ENCODE measurements around the gene NFKBIZ. TPM values are rescaled to one million over a fixed set of nuclear protein-coding genes. Genes with fewer than 3 reads are reported as not detected.

NFKBIZ gene
- total and polyA plus RNA-seq, 2 donors (not counting 1 experiment from before 2014, with no cell fraction given): 14.7 to 38.8 TPM

DNA sequence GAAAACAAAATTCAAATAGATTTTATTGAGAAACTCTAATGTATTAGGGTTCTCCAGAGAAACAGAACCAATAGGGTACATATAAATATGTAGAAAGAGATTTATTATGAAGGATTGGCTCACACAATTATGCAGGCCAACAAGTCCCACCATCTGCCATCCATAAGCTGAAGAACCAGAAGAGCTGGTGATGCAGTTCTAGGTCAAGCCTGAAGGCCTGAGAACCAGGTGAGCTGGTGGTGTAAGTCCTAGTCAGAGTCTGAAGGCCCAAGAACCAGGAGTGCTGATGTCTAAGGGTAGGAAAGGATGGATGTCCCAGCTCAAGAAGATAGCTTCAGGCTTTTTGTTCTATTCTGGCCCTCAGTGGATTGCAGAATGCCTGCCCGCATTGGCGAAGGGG lies 2.6 kb upstream of the NFKBIZ start:
- H3K27ac ChIP-seq (ENCODE audit: insufficient read depth, low read length): no peak overlapping the region
- no peak overlapping the region for H3K4me3 ChIP-seq (replicated peaks in 1 of 4; ENCODE audit: control extremely low read depth in 1 of 4, insufficient read depth in 1 of 4, low read depth in 3 of 4, low read length in 4 of 4)
- H3K9ac ChIP-seq (ENCODE audit: insufficient read depth, low read length): no peak overlapping the region
- no peaks in the 10 kb centered on the region for H3K27me3 ChIP-seq (ENCODE audit: control insufficient read depth, insufficient read depth, low read length)
- H3K9me3 ChIP-seq (ENCODE audit: control insufficient read depth, insufficient read depth, low read depth, low read length): no peaks in the 10 kb centered on the region
- H3K79me2 ChIP-seq (ENCODE audit: control insufficient read depth, insufficient read depth, low read length): peaks cover 24% of the 10 kb centered on the region
- no peaks in the 10 kb centered on the region for H3K36me3 ChIP-seq (ENCODE audit: control insufficient read depth, insufficient read depth, low read length)
- no peak overlapping the region for H3K4me2 ChIP-seq (ENCODE audit: extremely low read depth, insufficient read depth, low read length)
- peaks cover 8% of the 10 kb centered on the region for H3K4me1 ChIP-seq (ENCODE audit: control insufficient read depth, extremely low read depth, insufficient read depth, low read length)
- H4K20me1 ChIP-seq (ENCODE audit: control insufficient read depth, extremely low read depth, insufficient read depth, low read length): peaks cover 5% of the 10 kb centered on the region
- DNase-seq (ENCODE audit: low read depth in 2 of 2): no peak
- no peak overlapping the region for H2AFZ ChIP-seq (ENCODE audit: low read length)
- TF ChIP-seq EZH2 (IDR thresholded peaks at IDR 0.05; ENCODE audit: low read length, missing control alignments): no peak
- TF ChIP-seq, protein P1, sequence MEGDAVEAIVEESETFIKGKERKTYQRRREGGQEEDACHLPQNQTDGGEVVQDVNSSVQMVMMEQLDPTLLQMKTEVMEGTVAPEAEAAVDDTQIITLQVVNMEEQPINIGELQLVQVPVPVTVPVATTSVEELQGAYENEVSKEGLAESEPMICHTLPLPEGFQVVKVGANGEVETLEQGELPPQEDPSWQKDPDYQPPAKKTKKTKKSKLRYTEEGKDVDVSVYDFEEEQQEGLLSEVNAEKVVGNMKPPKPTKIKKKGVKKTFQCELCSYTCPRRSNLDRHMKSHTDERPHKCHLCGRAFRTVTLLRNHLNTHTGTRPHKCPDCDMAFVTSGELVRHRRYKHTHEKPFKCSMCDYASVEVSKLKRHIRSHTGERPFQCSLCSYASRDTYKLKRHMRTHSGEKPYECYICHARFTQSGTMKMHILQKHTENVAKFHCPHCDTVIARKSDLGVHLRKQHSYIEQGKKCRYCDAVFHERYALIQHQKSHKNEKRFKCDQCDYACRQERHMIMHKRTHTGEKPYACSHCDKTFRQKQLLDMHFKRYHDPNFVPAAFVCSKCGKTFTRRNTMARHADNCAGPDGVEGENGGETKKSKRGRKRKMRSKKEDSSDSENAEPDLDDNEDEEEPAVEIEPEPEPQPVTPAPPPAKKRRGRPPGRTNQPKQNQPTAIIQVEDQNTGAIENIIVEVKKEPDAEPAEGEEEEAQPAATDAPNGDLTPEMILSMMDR (conservative IDR thresholded peaks at IDR 0.05 in 1 of 2, IDR thresholded peaks at IDR 0.05 in 1 of 2; ENCODE audit: low read depth in 1 of 2, low read length in 2 of 2): no peak

DNA sequence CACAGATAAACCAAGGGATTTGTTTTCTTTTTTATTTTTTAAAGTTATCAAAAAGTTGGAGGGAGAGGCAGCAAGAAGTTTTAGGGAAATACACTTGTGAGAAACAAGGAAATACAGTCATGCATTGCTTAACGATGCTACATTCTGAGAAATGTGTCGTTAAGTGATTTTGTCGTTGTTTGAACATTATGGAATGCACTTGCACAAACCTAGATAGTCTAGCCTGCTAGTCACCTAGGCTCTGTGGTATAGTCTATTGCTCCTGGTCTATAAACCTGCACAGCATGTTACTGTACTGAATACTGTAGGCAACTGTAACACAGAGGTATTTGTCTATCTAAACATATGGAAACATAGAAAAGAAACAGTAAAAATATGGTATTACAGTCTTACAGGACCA lies 2.0 kb upstream of the NFKBIZ start:
- Histone ChIP-seq H3K27ac (ENCODE audit: insufficient read depth, low read length) (no peak overlapping the region), H3K4me3 (replicated peaks in 1 of 4; ENCODE audit: control extremely low read depth in 1 of 4, insufficient read depth in 1 of 4, low read depth in 3 of 4, low read length in 4 of 4) (no peak overlapping the region), H3K36me3 (ENCODE audit: control insufficient read depth, insufficient read depth, low read length) (no peaks in the 10 kb centered on the region), H3K9ac (ENCODE audit: insufficient read depth, low read length) (no peak overlapping the region), H3K9me3 (ENCODE audit: control insufficient read depth, insufficient read depth, low read depth, low read length) (no peaks in the 10 kb centered on the region), H2AFZ (ENCODE audit: low read length) (no peak overlapping the region), H3K4me2 (ENCODE audit: extremely low read depth, insufficient read depth, low read length) (no peak overlapping the region), H3K79me2 (ENCODE audit: control insufficient read depth, insufficient read depth, low read length) (peaks cover 30% of the 10 kb centered on the region), H4K20me1 (ENCODE audit: control insufficient read depth, extremely low read depth, insufficient read depth, low read length) (peaks cover 5% of the 10 kb centered on the region), H3K4me1 (ENCODE audit: control insufficient read depth, extremely low read depth, insufficient read depth, low read length) (peaks cover 9% of the 10 kb centered on the region), H3K27me3 (ENCODE audit: control insufficient read depth, insufficient read depth, low read length) (no peaks in the 10 kb centered on the region)
- no peak for DNase-seq (ENCODE audit: low read depth in 2 of 2)
- TF ChIP-seq EZH2 (IDR thresholded peaks at IDR 0.05; ENCODE audit: low read length, missing control alignments): no peak
- TF ChIP-seq, protein P1 (conservative IDR thresholded peaks at IDR 0.05 in 1 of 2, IDR thresholded peaks at IDR 0.05 in 1 of 2; ENCODE audit: low read depth in 1 of 2, low read length in 2 of 2): no peak

DNA sequence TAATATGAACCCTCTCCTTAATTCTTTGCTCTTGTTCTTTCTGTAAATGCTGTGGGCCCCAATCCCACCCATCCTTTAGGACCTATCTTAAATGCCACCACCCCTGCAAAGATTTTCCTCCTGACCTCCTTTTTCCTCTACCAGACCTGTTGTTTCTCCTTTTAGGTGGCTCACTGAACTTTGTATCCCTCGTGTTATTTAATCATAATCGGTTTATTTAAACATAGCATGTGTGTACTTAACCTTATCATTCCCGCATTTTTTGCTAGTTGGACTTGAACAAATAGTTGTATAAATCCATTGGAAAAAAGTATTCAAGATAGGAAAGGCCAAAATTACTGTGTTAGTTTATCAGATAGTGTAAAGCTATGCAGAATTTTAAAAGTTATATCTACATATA lies 988 bp upstream of the NFKBIZ start:
- no peak for DNase-seq (ENCODE audit: low read depth in 2 of 2)
- Histone ChIP-seq H2AFZ (ENCODE audit: low read length) (peak overlapping the region; percentile 12), H3K4me3 (replicated peaks in 1 of 4; ENCODE audit: control extremely low read depth in 1 of 4, insufficient read depth in 1 of 4, low read depth in 3 of 4, low read length in 4 of 4) (peak overlapping the region in 3 of 4 experiments; percentile 44 to 60 (median 50))

More for the DNA sequence above, 988 bp upstream of the NFKBIZ start:
- Histone ChIP-seq H3K4me2 (ENCODE audit: extremely low read depth, insufficient read depth, low read length) (peak overlapping the region; percentile 93), H3K9me3 (ENCODE audit: control insufficient read depth, insufficient read depth, low read depth, low read length) (no peaks in the 10 kb centered on the region), H4K20me1 (ENCODE audit: control insufficient read depth, extremely low read depth, insufficient read depth, low read length) (peaks cover 5% of the 10 kb centered on the region), H3K27ac (ENCODE audit: insufficient read depth, low read length) (peak overlapping the region; percentile 93), H3K27me3 (ENCODE audit: control insufficient read depth, insufficient read depth, low read length) (no peaks in the 10 kb centered on the region), H3K36me3 (ENCODE audit: control insufficient read depth, insufficient read depth, low read length) (peaks cover 6% of the 10 kb centered on the region), H3K4me1 (ENCODE audit: control insufficient read depth, extremely low read depth, insufficient read depth, low read length) (peaks cover 9% of the 10 kb centered on the region), H3K9ac (ENCODE audit: insufficient read depth, low read length) (no peak overlapping the region), H3K79me2 (ENCODE audit: control insufficient read depth, insufficient read depth, low read length) (peaks cover 39% of the 10 kb centered on the region)
- TF ChIP-seq, protein P1 (conservative IDR thresholded peaks at IDR 0.05 in 1 of 2, IDR thresholded peaks at IDR 0.05 in 1 of 2; ENCODE audit: low read depth in 1 of 2, low read length in 2 of 2): no peak
